ENCODE data around the gene ADAM11.
"Not testable (repeated sequence)": the region's sequence is repeated elsewhere in the genome, so short reads cannot be mapped to it uniquely, and the experiment has no call there.

ADAM11 gene

GRCh38 chr17:44798356-44798755, 39.6 kb downstream of the ADAM11 start:
- TF ChIP-seq CTCF (conservative IDR thresholded peaks at IDR 0.05) (no peak), ZFX (IDR thresholded peaks at IDR 0.05) (no peak)
- no peak overlapping the region for H3K27ac ChIP-seq

- H3K27ac ChIP-seq: no peak overlapping the region
- TF ChIP-seq ZFX (IDR thresholded peaks at IDR 0.05) (no peak), CTCF (conservative IDR thresholded peaks at IDR 0.05) (no peak)
Measured at GRCh38 chr17:44801880-44802279, 43.1 kb downstream of the ADAM11 start.

GRCh38 chr17:44804302-44805089, 45.7 kb downstream of the ADAM11 start:
- no peak overlapping the region for H3K27ac ChIP-seq
- no peak for TF ChIP-seq ZFX (IDR thresholded peaks at IDR 0.05)
- TF ChIP-seq CTCF (conservative IDR thresholded peaks at IDR 0.05): no peak

- TF ChIP-seq ZFX (IDR thresholded peaks at IDR 0.05) (no peak), CTCF (conservative IDR thresholded peaks at IDR 0.05) (no peak)
- no peak overlapping the region for H3K27ac ChIP-seq
Measured at GRCh38 chr17:44807093-44807816, 48.5 kb downstream of the ADAM11 start.

- TF ChIP-seq ZFX (IDR thresholded peaks at IDR 0.05): no peak
- no peak for TF ChIP-seq CTCF (conservative IDR thresholded peaks at IDR 0.05)
- H3K27ac ChIP-seq: no peak overlapping the region
Measured at GRCh38 chr17:44807817-44808155, 49.0 kb downstream of the ADAM11 start.

GRCh38 chr17:44808156-44808555, 49.4 kb downstream of the ADAM11 start:
- no peak for TF ChIP-seq ZFX (IDR thresholded peaks at IDR 0.05)
- H3K27ac ChIP-seq: no peak overlapping the region

GRCh38 chr17:44808656-44809388, 50.0 kb downstream of the ADAM11 start:
- not testable (repeated sequence) for H3K27ac ChIP-seq

- TF ChIP-seq CTCF (conservative IDR thresholded peaks at IDR 0.05) (no peak), ZFX (IDR thresholded peaks at IDR 0.05) (no peak)
- H3K27ac ChIP-seq: no peak overlapping the region
Measured at GRCh38 chr17:44812263-44812662, 53.5 kb downstream of the ADAM11 start.

- H3K27ac ChIP-seq: not testable (repeated sequence)
Measured at GRCh38 chr17:44818508-44818907, 59.7 kb downstream of the ADAM11 start.

Measured in C4-2B (cell line).